Activated CD4-positive, alpha-beta T cell treated with anti-CD3 and anti-CD28 coated beads, Interleukin-2, amount 50 U/mL, for 16 hours (primary cell): ENCODE data around the gene INF2.

ENCODE experiments used
- DNase-seq: peaks from one replicate; pipeline ENCODE4 v3.0.0-alpha.2; 2020

Gene INF2

DNA sequence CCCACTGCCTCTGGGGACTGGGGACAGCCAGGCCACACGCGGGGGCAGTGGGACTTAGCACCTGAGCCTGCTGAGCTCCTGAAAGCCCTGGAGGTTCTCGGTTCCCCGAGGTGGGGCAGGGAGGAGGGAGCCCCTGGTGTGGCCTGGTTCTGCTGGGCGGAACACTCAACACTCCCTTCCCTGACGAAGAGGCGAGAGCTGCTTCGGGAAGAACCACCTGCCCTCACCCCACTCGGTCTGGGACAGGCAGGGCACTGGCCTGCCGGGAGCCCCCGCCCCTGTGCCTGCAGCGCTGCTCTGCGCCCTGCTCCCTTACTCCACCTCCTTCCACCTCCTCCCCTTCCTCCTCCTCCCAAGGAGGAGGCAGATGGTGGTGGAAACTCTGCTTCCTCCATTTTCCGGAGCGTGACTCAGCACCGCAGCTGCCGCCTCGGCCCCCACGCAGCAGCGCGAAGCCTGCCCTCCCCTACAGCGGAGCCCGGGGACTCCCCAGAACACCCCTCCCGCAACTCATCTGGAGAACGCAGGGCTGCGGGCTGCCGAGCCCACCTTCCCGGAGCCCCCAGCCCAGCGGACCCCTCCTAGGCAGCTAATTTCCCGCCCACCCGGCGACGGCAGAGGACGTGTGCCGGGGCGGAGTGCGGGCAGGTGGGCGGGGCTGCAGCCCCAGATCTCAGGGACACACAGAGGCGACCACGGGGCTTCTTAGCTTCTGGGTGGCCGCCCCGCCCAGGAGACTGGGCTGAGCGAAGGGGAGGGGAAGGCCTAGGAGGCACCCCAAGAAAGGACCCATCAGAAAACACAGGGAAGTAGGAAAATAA, 11.7 kb upstream of the INF2 start:
- DNase-seq = peak; percentile 81

DNA sequence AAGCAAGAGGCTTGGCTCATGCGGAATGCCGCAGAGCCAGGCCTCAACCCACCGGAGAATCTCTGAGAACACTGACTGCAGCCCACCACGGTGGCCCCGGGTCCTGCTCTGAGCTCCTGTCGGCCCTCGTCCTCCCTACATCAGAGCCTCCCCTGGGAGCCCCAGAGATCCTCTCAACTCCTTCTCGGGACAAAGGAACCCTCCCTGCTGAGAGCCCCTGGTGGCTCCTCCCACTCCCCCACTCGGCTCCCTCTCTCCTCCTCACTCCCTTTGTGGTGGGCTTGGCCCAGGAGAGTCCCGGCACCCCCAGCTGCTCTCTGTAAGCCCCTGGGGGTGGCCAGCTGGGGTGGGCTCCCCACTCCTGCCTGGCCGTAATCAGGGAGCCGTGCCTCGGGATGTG, 11.1 kb upstream of the INF2 start:
- no peak for DNase-seq

DNA sequence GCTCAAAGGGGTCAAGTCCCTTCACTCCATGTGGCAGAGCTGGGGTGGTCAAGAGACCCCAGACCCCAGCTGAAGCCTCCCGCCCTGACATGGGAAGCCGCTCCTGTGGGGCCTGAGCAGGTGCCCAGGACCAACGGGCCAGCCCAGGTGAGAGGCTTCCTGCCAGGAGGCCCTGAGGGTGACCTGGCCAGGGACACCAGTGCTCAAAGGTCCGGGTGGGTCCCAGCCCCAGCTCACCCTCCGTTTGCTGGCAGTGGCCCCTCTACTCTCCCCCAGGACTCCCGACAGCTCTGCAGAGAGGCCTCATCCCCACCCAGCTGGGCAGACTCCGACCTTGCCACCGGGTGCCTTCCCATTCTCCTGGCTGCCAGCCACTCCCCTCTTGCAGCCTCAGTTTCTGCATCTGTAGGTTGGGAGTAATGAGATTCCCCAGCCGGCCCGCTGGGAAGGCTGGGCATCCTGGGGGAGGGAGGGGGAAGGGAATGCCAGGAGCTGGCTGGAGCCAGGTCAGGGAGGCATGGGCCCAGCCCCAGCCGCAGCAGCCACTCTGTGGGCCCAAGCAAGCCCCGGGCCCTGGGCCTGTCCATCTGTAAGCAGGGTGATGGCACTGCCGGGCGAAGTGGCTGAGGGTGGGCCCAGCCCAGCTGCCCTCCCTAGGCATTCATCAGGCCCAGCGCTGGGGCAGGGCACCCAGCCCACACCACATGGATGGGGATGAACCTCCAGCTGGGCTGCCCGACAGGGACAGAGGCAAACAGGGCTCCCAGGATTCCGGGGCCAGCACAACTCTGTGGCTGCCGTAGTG, 10.3 kb upstream of the INF2 start:
- DNase-seq = no peak

DNA sequence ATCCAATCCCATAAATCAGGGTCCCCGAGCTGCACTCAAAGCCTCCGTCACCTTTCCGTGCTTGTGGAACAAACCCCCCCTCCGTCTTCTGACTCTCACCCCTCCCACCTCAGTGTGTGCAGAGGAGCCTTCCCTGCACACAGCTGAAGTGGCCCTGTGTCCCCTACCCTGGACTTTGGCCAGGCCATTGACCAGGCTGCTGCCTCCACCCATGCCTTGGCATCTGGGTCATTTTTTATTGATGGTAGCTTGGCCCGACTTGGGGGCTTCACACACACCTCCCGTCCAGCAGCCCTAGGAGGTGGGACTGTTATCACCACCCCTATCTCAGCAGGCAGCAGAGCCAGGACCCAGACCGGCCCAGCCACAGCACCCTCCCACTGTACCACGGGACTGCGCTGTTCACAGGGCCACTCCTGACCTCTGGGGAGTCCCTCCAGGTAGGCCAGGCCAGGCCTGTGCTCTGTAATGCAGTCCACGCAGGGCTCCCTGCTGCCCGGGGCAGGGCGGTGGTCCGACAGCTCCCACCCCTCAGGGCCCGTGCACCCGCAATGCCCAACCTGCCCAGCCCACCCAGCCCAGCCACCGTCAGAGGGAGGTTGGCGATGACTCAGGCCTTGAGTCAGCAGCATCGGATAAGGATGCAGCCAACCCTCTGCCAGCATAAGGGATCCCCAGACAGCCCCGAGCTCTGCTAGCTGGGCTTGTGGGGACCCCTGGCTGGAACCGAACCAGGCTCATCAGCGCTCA, 9.2 kb upstream of the INF2 start:
- no peak for DNase-seq

DNA sequence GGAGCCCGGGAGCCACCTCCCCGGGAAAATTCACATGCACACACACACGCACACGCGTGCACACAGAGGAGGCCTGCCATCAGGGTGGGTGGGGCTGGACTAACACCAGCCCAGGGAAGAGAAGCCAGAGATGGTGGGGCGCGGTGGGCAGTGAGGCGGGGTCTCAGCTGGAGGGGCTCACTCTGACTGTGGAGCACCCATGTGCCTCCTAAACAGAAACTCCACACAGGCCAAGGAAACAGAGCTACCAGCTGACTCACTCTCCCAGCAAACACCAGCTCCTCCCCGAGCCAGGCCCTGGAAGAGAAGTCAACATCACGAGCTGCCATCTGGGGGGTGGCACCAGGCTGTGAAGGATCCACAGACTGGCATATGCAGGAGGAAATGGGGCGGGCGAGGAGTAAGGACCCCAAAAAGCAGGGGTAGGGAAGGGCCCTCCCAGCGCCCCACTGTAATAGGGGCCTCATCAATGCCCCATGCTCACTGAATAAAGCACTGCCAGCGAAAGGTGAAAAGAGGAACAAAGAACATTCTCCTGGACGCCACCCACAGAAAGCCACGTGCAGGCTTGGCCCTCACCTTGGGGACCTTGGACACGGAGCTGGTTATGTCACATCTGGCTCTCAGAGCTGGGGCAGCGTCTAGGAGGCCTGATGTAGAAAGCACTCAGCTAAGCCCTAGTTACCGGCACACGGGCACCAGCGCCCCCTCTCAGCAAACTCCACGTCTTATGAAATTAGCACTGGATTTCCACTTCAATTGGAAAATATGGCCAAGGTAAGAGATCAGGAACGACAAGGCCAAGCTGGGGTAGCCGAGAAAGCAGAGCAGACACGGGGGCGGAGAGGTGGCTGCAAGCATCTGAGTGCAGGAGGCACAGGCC, 8.4 kb upstream of the INF2 start:
- DNase-seq = no peak

DNA sequence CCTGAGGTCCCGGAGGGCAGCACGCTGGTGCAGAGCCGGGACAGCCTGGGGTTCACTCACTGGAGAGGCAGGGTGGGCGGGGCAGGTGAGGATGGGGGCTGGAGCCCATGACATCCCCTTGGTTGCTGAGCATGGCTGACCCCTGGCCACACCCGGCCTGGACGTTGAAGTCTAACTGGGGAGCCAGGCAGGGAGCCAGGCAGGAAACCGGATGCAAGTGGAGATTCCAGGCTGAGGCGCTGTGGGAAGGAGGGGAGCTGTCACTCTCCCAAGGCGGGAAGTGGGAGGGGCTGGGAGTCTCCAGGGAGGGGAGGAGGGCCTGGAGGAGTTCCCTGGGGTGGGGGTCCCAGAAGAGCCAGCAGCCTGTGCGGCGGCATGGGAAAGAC, 7.7 kb upstream of the INF2 start:
- no peak for DNase-seq

DNA sequence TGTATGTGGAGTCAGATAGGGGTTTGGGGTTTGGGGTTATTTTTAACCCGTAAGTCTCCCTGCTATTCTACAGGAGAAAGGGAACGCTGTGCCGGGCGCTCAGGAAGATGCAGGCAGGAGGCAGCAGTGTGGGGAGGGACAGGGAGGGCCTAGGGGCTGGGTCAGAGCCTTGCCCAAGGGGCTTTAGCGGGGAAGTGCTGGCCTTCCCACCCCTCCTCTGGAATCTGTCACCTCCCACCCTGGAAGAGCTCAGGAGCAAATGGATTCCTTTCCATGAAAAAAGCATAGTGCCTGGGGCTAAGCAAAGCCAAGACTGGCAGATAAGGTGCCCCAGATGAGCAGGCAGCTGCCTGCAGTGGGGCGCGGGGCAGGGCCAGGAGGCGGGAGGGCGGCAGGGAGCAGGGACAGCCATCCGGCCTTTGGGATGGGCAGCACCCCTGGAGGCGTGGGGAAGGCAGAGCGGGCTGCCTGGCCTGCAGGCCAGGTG, 7.3 kb upstream of the INF2 start:
- no peak for DNase-seq

DNA sequence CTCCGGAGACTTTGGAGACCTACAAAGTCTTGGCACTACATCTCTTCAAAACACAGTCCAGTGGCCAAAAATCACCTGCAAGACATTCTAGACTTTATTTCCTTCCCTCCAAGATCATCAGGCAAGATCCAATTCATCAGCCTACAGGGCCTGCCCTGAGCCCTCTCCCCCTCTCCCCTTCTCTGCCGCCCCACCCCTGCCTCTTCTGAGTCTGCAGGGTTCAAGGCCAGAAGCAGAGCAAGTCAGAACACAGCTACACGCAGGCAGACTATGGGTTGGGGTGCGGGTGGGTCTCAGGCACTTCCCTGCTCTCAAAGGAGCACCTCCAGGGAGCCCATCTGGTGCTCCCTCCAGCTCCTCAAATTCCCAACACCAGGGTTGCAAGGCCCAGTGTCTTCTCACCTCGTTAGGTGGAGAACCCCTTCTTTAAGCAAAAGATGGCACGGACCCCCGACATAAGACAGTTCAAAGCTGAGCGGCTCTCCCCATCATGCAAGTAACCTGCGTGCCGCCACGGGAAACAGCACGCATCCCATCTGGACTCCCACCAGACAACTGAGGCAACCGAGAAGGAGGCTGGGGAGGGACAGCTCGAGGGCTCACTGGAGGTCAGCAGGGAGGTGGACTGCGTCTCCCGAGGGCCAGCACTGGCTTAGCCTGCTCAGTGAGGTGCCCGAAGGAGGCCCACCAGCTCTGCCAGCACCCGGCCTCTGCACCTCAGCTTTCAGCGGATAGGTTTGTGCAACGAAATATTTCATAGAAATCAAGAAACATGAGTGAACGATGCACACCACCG, 5.6 kb upstream of the INF2 start:
- DNase-seq = no peak

DNA sequence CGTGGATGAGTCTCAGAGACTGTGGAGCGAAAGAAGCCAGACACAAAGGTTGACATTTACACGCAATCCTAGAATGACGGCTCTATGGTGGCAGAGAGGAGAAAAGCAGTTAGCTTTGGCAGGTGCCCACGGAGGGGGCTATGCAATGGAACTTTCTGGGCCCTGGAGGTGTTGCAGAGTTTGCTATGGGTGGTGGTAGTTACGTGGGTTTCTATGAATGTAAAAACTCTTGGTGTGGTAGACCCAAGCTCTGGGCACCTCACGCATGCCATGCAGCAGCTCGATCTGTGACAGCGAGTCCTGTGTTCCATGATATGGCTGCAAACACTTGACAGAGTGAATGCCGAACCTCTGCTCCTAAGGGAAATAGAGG, 5.0 kb upstream of the INF2 start:
- DNase-seq = no peak

DNA sequence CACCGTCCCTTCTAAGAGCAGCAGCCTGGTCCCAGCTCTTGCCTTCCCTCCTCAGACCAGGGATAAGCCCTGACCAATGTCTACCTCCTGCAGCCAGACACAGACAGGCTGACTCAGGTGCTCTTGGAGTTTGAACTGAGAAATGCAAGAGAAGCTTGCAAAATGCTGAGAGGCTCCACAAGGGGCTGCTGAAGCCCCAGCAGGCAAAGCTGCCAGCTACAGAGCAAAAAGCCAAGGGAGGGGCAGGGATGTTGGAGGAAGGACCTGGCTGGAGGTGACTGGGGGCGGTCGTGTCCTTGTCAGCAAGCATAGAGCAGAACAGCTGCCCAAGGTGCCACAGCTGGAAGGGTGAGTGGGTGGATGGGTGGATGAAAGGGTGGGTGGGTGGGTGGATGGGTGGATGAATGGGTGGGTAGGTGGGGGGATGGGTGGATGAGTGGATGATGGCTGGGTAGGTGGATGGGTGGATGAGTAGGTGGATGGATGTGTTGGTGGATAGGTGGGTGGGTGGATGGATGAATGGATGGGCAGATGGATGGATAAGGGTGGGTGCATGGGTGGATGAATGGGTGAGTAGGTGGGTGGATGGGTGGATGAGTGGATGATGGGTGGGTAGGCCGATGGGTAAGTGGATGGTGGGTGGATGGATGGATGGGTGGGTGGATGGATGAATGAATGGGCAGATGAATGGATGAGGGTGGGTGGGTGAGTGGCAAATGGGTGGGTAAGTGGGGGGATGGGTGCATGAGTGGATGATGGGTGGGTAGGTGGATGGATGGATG, 4.0 kb upstream of the INF2 start:
- DNase-seq = no peak

DNA sequence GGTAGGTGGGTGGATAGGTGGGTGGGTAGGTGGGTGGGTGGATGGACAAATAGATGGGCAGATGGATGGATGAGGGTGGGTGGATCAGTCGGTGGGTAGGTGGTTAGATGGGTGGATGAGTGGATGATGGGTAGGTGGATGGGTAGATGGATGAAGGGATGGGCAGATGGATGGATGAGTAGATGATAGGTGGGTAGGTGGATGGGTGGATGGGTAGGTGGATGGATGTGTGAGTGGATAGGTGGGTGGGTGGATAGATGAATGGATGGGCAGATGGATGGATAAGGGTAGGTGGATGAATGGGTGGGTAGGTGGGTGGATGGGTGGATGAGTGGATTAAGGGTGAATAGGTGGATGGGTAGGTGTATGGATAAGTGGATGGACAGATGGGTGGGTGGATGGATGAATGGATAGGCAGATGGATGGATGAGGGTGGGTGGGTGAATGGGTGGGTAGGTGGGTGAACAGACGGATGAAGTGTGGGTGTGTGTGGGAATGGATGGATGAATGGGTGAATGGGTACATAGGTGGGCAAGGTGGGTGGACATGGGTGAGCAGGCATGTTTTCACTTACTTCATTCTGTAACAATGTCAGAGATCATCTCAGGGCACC, 3.3 kb upstream of the INF2 start:
- no peak for DNase-seq

DNA sequence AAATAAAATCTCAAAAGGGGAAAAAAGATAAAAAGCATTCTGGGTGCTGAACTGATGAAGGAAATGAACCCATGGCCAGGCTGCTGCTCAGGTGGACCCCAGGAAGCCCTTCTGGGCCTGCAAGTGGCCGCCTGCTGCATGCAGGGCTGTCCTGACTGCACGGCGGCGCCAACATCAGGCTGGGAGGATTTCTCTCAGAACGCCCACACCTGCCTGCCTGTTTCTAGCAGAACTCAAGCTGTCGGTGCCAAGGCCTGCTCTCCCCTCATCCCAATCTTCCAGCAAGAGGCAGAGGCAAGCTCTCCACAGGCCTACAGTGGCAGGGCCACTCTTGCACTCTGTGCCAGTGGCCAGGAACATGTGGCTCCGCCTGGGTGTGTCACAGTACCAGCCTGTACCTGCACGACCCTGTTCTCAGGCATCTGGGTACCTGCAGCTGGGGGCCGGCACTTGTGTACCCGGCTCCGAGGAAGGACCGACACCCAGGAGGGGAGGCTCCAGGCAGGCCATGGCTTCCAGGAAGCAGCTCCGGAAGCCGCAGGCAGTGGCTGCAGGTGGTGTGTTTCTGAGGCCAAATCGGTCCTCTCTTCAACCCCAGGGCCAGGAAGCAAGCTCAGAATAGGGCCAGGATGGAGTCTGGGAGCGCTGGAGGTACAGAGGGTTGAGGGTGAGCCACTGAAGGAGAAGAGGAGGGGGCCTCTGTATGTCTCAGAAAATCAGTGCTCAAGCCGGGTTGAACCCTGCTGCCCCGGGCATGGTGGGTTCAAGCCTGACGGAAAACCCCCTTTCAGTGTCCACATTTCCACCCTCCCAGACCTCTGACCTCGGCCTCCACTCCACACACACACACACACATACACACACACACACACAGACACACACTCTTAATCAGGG, 2.5 kb upstream of the INF2 start:
- peak; percentile 42 for DNase-seq

DNA sequence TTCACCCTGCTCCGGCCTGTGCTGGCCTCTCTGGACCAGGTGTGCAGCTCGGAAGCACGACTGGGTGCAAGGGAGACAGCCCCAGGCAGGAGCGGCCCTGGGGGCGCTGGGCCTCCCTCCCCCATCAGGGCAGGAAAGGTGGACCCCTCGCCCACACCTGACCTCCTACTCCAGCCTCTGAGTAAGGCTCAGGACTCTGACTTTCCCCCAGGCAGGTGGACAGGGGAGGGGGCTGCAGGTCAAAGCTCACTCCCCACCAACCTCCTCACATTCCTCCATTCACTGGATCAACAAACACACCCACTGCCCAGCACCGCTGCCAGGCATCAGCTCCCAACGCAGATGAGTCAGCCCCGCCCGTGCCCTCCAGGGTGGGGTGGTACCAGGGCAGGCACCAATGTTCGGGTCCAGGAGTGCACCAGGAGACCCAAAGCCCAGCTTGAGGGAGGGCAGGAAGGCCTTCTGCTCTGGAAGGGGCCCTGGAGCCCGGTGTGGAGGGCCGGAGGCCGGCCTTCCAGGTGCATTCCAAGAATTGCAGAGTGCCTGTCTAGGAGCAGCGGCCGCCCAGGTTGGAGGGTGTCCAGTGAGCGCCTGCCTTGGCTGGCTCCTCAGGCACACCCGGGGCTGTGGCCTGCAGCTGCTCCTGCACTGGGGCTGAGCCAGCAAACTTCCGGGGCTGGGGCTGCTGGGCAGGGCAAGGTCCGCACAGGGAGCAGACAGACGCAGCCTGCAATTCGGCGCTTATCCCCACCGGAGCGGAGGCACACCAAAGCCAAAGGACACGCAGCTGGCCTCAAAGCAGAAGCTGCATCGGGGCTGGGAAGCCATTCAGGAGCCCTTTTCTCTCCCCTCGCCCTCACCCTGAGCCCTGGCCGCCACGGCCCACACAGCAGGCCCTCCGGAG, 1.6 kb upstream of the INF2 start:
- DNase-seq = no peak

DNA sequence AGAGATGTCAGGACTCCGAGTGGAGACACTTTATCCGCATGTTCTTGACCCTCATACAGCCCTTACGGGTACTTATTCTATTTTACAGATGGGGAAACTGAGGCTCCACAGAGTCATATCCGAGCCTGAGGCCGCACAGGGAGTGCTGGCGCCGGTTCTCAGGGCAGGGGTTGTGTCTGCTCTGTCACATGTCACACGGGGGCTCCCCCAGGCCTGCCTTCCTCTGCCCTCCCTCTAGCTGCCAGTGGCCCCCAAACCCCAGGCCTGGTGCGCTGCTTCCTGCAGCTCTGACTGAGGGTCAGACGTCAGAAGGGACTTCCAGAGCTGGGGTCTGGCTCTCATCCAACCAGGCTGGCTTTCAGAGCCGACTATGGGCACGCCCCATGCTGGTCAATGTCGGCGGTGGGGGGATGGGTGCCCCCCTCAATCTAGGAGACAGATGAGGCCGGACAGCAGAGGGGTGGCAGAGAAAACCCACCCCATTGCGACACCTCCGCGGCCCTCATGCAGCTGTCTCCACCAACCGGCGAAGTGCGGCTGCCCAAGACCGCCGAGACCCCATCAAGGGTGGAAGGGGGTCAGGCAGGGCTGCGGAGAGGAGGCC, 811 bp upstream of the INF2 start:
- DNase-seq = no peak

DNA sequence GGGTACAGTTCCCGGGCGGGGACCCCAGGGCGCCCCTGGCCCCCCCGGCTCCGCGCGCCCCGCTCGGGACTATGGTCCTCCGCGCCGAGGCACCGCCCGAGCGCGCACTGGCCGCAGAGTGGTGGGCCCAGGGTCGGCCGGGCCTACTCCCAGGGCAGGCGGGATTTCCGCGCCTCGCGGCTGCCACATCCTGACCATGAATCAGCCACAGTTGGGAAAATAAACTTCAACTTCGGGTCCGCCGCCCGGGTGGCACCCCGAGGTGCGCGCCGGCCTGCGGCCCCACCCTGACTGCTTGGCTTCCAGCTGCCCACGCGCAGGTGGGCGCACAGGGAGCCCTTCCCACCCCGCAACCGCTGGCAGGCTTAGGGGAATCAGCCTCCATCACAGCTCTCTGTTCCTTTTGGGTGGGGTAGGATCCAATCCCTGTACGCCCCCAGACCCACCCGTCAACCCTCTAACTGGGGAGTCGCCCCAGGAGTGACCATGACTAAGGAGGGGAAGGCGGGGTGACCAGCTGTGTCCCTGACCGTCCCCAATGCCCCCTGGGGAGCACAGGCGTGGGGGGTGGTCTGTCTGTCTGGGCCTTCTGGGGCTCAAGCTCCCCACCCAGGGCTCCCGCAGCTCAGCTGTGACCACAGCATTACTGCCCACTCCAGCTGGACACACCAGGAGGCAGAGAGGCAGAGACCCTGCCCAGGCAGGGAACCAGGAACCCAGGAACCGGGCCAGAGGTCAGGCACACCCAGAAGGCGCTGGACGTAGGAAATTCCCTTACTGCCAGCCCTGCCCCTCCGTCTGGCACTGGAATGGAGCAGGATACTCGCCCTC, 678 bp downstream of the INF2 start:
- no peak for DNase-seq

DNA sequence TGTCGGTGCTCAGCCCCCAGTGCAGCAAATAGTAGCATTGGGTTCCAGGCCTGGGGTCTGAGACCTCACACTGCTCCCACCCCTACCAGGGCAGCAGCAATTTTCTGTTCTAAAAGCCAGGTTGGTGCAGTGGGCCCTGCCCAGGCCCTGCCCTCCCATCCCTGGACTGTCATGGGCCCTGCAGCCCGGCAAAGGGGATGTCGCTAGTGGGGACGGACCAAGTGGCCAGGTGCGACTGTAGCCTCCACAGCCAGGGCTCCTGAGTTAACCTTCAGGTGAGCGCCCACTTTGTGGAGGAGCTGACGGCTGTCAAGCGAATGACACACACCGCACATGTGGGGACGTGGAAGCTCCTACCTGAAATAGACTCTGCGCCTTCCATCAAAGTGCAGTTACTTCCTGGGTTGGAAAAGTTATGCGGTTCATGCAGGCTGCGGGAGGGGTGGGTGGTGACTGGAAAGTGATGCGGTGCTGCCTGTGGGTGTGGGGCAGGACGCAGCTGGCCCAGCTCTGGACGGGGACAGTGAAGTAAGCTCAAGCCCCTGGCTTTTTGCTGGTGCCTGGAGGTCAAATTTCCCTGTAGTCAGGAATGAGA, 1.5 kb downstream of the INF2 start:
- no peak for DNase-seq
